ENCODE measurements around the gene E4F1.
A peak's percentile ranks its signal among the peaks of the same experiment; 100 is the strongest.
"Not testable (repeated sequence)": the region's sequence is repeated elsewhere in the genome, so short reads cannot be mapped to it uniquely, and the experiment has no call there.

E4F1 gene

DNA sequence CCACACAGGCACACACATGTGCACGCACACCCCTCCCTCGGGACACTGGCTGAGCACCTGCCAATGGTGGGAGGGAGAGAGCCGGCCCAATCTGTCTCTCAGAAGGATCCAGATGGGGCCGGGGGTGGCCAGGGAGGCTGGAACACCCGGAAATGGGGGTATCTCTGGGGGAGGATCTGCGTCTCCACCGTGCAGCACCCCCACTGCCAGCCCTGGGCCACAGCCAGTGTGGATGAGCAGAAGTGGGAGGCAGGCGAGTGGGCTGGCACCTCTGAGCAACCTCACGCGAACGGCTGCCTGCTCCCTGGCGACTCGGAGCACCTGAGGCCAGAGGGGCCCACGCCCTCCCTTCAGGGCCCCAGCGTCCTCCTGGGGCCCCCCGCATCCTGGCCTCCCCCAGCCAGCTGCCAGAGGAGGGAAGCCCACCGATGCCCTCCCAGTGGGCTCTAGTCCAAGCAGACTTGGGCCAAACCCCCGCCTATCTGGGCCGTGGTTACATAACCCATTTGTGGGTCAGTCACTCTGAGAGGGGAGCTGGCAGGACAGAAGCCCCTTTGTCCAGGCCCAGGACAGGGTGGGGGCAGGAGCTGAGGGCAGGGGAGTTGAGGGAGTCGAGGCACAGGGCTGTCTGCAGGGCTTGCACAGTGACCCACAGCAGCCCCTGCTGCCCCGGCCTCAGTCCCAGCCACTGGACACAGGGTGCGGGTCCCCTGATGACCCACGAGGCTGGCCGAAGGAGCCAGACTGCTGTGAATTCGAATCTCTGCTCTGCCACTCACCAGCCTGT is 32.5 kb upstream of the E4F1 start:
- peak; percentile 24 for DNase-seq

DNA sequence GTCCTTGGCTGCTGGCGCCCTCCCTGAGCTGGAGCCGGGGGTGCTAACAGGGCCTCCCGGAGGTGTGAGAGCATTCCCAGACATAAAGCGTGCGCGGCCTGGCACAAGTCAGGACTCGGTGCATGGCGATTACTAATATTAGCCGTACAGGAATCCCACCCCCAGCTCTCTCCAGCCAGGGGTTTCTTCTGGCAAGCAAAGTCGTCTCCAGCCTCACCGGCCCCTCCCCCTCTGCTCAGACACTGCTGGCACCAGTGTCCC is 32.0 kb upstream of the E4F1 start:
- DNase-seq: no peak

GRCh38 chr16:2194166-2194834 is 29.1 kb upstream of the E4F1 start:
- DNase-seq: peak; percentile 41

DNA sequence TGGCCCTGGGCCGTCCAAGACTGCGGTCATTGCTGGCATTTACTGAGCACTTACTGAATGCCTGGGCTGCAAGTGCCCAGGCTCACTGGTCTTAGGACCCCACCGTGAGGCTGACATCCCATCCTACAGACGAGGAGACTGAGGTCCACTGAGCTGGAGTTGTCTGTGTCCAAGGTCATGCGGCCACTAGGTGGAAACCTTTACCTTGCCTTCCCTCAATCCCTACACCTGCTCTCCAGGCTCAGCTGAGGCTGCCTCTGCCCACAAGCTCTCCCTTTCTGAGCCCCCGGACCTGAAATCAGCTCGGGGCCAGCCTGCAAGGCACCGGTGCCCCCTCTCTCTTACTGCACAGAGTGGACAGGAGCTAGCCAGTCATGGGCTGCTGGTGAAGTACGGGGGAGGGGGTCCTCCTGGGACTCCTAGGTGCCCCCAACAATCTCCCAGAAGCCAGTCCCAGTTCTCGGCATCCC is 28.5 kb upstream of the E4F1 start:
- DNase-seq: peak; percentile 81

DNA sequence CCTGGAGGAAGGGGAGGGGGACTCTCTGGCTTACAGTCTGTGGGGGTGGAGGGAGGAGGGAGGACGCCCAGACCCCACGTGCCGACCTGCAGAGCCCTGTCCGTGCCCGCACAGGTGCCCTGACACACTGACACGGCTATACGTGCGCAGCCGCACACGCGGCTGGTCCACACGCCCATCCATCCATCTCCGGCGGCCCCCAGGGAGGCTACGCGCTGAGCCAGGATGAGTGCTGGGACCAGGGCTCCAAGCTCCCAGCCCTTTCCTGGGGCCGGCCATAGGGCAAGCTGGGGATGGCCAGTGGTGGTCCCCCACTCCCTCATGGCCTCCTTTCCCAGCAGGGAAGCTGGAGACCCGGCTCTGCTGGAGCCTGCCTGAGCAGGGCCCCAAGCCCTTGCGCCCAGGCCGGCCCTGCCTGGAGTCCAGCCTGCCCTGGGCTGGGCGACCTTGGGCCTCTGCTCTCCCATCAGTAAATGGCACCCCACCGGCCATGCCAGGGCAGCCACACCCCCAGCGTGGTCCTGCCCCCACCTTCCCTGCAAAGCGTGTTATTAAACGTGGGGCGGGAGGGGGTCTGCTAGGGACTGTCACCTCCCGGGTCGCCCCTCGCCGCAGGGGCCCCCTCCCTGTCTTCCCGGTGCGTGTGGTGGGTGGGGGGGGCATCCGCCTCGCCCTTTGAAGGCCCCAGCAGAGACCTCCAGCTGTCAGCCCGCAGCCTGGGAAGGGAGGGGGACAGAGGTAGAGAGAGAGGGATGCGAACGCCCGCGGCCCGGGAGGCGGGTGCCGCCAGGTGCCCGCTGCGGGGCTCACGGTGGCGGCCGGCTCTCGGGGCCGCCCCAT is 27.8 kb upstream of the E4F1 start:
- DNase-seq: peak; percentile 59

- peak; percentile 69 for DNase-seq
Measured at GRCh38 chr16:2196162-2196980, 27.0 kb upstream of the E4F1 start, which contains the start of gene CASKIN1. Gene CASKIN1 (minus strand): TSS chr16:2196605. CDS start chr16:2196432, 173 bp downstream.

- DNase-seq: no peak
Measured at GRCh38 chr16:2196981-2197511, 26.3 kb upstream of the E4F1 start.

GRCh38 chr16:2197765-2198164 is 25.6 kb upstream of the E4F1 start:
- no peak for DNase-seq

GRCh38 chr16:2198283-2198682 is 25.1 kb upstream of the E4F1 start:
- no peak for DNase-seq

- no peak for DNase-seq
Measured at GRCh38 chr16:2199095-2199494, 24.3 kb upstream of the E4F1 start.

- DNase-seq: no peak
Measured at GRCh38 chr16:2199621-2200139, 23.7 kb upstream of the E4F1 start.

DNA sequence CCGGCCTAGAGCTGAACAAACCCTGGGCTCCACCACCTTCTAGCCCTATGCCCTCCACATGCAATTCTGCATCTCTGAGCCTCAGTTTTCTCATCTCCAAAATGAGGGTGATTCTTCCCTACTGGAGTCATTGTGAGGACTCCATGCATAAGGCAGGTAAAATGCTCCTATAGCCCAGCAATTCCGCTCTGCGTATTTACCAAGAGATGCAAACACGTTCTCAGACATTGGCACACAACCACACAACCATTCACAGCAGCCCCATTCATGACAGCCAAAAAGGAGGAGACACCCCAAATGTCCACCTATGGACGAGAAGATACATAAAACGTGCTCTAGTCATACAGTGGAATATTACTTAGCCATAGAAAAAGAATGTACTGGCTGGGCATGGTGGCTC is 23.1 kb upstream of the E4F1 start:
- no peak for DNase-seq

DNA sequence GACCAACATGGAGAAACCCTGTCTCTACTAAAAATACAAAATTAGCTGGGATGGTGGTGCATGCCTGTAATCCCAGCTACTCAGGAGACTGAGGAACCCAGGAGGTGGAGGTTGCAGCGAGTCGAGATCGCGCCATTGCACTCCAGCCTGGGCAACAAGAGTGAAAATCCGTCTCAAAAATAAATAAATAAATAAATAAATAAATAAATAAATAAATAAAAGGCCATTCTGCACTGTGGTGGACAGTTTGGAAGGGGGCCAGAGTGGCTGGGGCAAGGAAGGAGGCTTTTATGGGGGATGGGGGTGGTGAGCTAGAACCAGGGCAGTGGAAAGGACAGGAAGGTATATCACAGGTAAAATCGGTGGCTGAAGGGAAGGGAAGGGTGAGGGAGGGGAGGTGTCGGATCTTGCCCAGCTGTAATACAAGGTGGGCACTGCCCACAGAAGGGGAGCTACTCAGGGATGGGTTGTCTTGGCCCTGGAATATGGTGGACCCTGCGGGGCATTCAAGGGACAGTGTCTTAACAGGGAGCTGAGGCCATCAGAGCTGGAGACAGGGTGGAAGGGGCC is 20.2 kb upstream of the E4F1 start:
- not testable (repeated sequence) for DNase-seq

GRCh38 chr16:2204416-2205103 is 18.8 kb upstream of the E4F1 start:
- DNase-seq: no peak

GRCh38 chr16:2205104-2205966 is 18.1 kb upstream of the E4F1 start, which contains the start of gene MLST8:
Gene MLST8 (plus strand): TSS chr16:2205454. CDS start chr16:2206086, 632 bp downstream.
- DNase-seq: peak; percentile 93

DNA sequence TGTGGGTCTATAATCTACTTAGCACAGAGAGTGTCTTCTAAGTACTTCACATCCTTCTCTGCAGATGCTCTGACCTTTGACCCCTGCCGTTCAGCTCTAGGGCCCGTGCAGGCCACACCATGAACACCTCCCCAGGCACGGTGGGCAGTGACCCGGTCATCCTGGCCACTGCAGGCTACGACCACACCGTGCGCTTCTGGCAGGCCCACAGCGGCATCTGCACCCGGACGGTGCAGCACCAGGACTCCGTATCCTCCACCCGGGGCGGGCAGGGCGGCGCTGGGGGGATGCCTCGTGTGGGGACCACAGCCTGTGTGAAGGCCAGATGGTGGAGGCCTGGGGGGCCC is 17.5 kb upstream of the E4F1 start:
- no peak for DNase-seq

- peak; percentile 39 for DNase-seq
Measured at GRCh38 chr16:2206420-2206779, 17.0 kb upstream of the E4F1 start.

- DNase-seq: no peak
Measured at GRCh38 chr16:2206780-2207433, 16.5 kb upstream of the E4F1 start.

- no peak for DNase-seq
Measured at GRCh38 chr16:2207872-2208271, 15.5 kb upstream of the E4F1 start.

- peak; percentile 43 for DNase-seq
Measured at GRCh38 chr16:2208308-2208707, 15.1 kb upstream of the E4F1 start.

All from NCI-H69 (cell line).